ENCODE data around the gene CRNN.

CRNN gene

DNA sequence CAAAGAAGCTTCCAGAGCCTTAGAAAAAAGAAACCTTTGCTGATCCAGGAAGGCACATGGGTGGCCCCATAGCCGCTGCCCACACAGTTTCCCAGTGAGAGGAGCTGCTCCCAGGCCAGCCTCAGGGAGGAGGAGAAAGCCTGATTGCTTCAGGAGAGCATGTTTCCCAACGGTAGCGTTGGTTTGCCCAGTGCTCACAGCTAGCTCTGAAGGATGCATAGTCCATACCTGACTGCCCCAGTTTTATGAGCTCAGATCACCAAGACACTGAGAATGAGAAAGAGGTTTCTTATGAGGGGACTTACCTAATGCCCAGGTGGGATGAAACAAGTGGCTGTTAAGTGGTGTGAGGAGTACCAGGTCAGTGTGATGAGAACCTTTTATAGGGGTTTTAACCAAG lies at the start of gene CRNN:
CRNN (minus strand) TSS at position 355 of the 400 bp plus-strand sequence. CDS start 2,030 bp downstream, outside the sequence.
- Mint-ChIP-seq H3K36me3 (ENCODE audit: low read depth) (no peaks in the 10 kb centered on the region), H3K4me1 (ENCODE audit: low read depth) (no peaks in the 10 kb centered on the region), H3K27me3 (ENCODE audit: low read depth) (peaks cover 5% of the 10 kb centered on the region), H3K4me3 (no peak within 1 kb of the TSS), H3K27ac (no peak within 1 kb of the TSS), H3K9me3 (no peaks in the 10 kb centered on the region)
- no peak for DNase-seq (ENCODE audit: low spot score)

DNA sequence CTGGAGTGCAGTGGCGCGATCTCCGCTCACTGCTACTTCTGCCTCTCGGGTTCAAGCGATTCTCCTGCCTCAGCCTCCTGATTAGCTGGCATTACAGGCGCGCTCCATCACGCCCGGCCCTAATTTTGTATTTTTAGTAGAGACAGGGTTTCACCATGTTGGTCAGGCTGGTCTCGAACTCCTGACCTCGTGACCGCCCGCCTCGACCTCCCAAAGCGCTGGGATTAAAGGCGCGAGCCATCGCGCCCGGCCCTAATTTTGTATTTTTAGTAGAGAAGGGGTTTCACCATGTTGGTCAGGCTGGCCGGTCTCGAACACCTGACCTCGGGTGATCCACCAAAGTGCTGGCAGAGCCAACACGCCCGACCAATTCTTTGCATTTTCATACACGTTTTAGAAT lies 48.6 kb upstream of the CRNN start:
- H3K9me3 Mint-ChIP-seq = peaks cover 5% of the 10 kb centered on the region
- no peak for DNase-seq (ENCODE audit: low spot score)
- H3K27ac Mint-ChIP-seq = no peak overlapping the region

DNA sequence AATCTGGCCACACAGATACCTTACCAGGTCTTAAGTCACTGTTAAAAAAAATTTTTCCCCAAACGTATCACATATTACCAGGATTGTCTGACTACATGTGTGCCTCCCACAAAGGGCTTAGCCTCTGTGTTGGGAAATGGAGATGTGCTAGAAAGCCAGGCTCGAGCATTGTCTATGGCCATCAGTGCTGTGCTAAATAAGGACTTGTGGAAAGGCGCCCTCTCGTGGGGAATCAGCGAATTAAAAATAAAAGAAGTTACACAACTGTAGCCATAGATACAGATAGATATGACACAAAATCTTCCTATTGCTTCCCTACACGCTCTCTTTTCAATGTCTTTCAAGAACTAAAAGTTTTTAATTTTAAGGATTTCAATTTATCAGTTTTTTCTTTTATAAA lies 47.5 kb upstream of the CRNN start:
- no peak overlapping the region for H3K27ac Mint-ChIP-seq
- DNase-seq (ENCODE audit: low spot score) = peak; percentile 25
- peaks cover 23% of the 10 kb centered on the region for H3K4me1 Mint-ChIP-seq (ENCODE audit: low read depth)
- H3K27me3 Mint-ChIP-seq (ENCODE audit: low read depth) = peaks cover 11% of the 10 kb centered on the region
- H3K4me3 Mint-ChIP-seq = peak overlapping the region; percentile 56
- H3K36me3 Mint-ChIP-seq (ENCODE audit: low read depth) = no peaks in the 10 kb centered on the region
- peaks cover 5% of the 10 kb centered on the region for H3K9me3 Mint-ChIP-seq

More for the DNA sequence above, 48.6 kb upstream of the CRNN start:
- H3K4me1 Mint-ChIP-seq (ENCODE audit: low read depth) = peaks cover 23% of the 10 kb centered on the region
- no peaks in the 10 kb centered on the region for H3K36me3 Mint-ChIP-seq (ENCODE audit: low read depth)
- H3K4me3 Mint-ChIP-seq = no peak overlapping the region
- H3K27me3 Mint-ChIP-seq (ENCODE audit: low read depth) = peaks cover 14% of the 10 kb centered on the region

DNA sequence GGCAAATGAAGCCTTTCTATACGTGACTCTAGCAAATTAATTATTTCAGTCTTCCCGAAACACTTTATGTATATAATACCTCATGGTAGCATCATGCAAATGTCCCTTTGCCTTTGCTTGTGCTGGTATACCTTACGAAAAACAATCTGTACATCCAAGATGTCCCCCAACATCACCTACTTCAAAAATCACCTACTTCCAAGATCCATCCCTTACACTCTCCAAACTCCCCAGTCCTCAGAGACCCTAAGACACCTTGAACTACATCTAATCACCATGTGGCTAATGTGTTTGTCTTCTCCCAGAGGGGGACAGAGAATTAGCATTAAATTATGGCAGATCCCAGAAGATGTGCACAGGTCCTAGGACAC lies 46.5 kb upstream of the CRNN start:
- Mint-ChIP-seq H3K27me3 (ENCODE audit: low read depth) (peaks cover 9% of the 10 kb centered on the region), H3K4me3 (peak overlapping the region; percentile 23), H3K36me3 (ENCODE audit: low read depth) (no peaks in the 10 kb centered on the region), H3K27ac (no peak overlapping the region), H3K4me1 (ENCODE audit: low read depth) (peaks cover 23% of the 10 kb centered on the region), H3K9me3 (no peaks in the 10 kb centered on the region)
- no peak for DNase-seq (ENCODE audit: low spot score)

DNA sequence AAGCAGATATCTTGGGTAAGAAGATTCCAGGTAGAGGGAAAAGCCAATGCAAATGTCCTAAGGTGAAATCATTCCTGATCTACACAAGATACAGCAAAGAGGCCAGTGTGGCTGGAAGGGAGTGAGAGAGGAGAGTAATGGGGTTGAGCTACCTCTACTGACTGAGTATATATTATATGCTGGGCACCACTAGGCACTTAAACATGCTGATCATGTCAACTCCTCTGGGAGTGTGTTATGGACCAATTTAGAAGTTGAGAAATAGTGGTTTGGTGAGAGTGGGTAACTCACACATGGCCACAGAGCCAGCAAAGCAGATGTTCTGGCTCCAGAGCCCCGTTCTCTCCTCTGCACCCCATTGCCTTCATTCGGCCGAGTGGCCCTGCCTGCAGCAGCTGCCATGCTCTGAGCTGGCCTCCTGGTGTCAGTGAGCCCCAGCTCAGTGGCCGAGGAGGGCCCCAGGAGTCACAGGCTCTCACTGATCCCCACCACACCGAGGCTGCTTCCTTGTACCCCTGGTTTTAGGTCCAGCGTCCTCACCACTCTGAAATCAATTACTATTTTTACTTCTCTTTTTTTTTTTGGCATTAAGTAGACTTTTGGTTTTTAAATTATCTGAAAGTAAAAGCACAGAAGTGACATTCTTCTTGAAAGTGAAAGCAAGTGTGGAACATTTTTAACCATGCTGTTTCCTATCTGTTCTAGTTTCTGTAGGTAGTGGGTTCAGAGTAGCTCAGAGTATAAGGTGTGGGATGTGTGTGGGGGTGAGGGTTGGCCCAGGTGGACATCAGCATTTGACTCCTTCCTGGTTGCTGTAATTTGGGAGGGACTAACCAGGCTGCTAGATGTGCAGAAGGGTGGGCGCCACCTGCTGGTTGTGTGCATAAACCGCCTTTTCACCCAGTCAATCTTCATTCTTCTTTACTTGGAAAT lies 45.8 kb upstream of the CRNN start:
- peak; percentile 71 for DNase-seq (ENCODE audit: low spot score)
- Mint-ChIP-seq H3K4me3 (peak overlapping the region; percentile 51), H3K27me3 (ENCODE audit: low read depth) (peaks cover 9% of the 10 kb centered on the region), H3K4me1 (ENCODE audit: low read depth) (peaks cover 23% of the 10 kb centered on the region), H3K36me3 (ENCODE audit: low read depth) (no peaks in the 10 kb centered on the region), H3K27ac (peak overlapping the region; percentile 78), H3K9me3 (no peaks in the 10 kb centered on the region)

DNA sequence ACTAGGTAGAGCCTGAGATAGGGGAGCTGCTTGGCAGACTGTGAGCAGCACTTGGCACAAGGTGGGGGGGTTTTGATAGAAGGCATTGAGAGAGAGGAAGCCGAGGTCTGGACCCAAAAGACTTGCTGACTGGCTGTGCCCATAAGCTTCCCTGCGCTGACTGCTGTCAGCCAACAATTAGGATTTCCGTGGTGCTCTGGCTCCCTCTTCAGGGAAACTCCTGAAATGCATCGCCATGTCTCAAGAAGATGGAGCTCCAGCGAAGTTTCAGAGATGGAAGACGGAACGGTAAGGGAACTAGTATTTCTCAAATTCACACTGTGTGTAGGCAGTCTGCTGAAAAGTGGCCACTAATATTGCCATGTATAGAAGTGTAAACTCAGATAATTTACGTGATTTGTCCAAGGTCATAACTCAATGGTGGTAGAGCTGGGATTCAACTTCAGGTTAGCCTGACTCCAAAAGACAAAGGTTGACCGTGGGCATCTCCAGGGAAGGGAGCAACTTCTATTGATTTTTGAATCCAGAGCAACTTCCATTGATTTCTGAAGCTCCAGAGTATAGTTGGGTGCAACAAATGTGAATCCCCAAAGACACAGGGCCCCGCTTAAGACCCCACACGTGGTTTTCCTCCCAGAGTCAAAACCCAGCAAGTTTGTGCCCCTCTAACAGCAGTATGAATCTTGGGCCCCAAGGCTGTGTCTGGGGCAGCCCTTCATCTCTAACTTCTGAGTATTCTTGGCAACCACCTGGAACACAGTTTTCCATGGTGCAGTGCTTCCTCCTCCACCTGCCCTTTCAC lies 44.5 kb upstream of the CRNN start:
- H3K4me1 Mint-ChIP-seq (ENCODE audit: low read depth) = peaks cover 23% of the 10 kb centered on the region
- H3K4me3 Mint-ChIP-seq = no peak overlapping the region
- H3K36me3 Mint-ChIP-seq (ENCODE audit: low read depth) = no peaks in the 10 kb centered on the region
- peak; percentile 61 for DNase-seq (ENCODE audit: low spot score)
- H3K9me3 Mint-ChIP-seq = no peaks in the 10 kb centered on the region
- H3K27me3 Mint-ChIP-seq (ENCODE audit: low read depth) = peaks cover 11% of the 10 kb centered on the region
- peak overlapping the region; percentile 15 for H3K27ac Mint-ChIP-seq

DNA sequence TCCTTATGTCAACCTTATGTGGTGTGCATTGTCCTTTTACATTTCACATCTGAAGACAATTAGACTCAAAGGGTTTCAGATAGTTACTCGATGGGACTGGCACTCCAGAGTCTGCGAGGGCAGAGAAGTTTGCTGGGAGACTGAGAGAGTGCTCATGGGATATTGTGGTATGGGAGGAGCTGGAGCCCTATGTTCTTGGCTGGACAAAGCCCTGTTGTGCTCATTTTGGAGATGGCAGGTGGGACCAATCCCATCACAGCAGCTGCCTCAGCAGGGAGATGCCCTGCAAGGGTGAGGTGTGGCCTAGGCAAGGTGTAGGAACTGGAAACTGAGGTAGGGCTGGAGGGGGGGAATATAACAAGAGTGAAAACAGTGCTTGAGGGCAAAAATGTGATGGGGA lies 43.5 kb upstream of the CRNN start:
- Mint-ChIP-seq H3K36me3 (ENCODE audit: low read depth) (no peaks in the 10 kb centered on the region), H3K27me3 (ENCODE audit: low read depth) (peaks cover 19% of the 10 kb centered on the region), H3K27ac (no peak overlapping the region), H3K9me3 (no peaks in the 10 kb centered on the region), H3K4me1 (ENCODE audit: low read depth) (peaks cover 23% of the 10 kb centered on the region), H3K4me3 (no peak overlapping the region)
- no peak for DNase-seq (ENCODE audit: low spot score)

DNA sequence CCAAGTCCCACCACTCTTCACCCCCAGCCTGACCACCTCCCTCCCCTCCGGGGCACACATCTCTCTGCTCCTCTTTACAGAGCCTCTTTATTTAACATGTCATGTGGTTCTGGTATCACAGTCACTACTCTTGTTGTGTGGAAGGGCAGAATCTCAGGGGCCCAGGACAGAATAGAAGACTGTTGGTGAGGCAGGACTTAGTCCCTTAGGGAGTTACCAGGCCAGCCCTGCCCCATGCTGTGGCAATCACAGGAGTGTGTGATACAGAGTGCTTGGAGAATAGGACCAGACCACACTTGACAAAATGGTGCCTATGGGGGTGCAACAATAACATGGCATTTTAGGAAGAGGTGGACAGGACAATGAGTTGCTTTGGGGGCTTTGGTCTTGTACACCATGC lies 43.0 kb upstream of the CRNN start:
- DNase-seq (ENCODE audit: low spot score) = no peak
- Mint-ChIP-seq H3K27me3 (ENCODE audit: low read depth) (peaks cover 20% of the 10 kb centered on the region), H3K9me3 (no peaks in the 10 kb centered on the region), H3K4me1 (ENCODE audit: low read depth) (peaks cover 23% of the 10 kb centered on the region), H3K36me3 (ENCODE audit: low read depth) (no peaks in the 10 kb centered on the region), H3K27ac (no peak overlapping the region), H3K4me3 (no peak overlapping the region)

DNA sequence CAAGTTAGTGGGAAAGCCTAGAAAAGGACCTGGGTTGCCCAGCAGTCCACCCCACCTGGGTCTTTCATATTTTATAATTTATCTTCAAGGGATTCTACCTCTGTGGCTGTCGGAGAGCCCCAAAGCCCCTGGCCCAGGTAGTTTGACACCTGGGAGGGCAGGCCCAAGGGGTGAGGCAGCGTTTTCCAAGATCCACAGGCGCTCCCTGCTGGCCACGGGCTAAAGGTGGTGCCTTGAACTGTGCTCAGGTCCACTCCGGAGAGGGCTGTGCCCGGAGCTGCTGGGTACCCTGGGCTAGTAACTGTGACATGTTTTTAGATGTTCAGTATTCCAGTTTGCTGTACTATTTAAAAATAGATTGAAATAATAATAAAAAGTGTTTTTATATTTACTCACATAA lies 37.2 kb upstream of the CRNN start:
- no peak overlapping the region for H3K4me3 Mint-ChIP-seq
- no peaks in the 10 kb centered on the region for H3K9me3 Mint-ChIP-seq
- H3K36me3 Mint-ChIP-seq (ENCODE audit: low read depth) = no peaks in the 10 kb centered on the region
- H3K27ac Mint-ChIP-seq = no peak overlapping the region
- no peaks in the 10 kb centered on the region for H3K4me1 Mint-ChIP-seq (ENCODE audit: low read depth)
- H3K27me3 Mint-ChIP-seq (ENCODE audit: low read depth) = peaks cover 23% of the 10 kb centered on the region
- DNase-seq (ENCODE audit: low spot score) = no peak

DNA sequence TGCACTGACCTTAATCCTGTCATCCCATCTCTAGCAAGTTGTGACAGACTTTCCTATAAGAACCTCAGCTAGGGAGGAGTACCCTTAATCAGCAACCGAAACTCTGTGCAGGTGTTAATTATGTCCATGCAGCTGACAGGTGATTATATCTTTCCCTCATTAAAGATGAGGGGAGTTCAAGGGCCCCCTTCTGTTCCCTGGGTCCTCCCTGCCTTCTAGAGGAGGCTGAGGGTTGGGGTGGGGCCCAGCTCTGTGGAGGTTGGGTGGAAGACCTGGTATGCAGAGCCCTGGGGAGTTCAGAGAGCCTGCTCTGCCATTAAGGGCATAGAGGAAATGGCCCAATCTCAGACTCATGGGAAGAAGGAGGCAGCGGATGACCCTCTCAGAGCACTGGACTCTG lies 35.6 kb upstream of the CRNN start:
- no peaks in the 10 kb centered on the region for H3K36me3 Mint-ChIP-seq (ENCODE audit: low read depth)
- no peak for DNase-seq (ENCODE audit: low spot score)
- no peak overlapping the region for H3K4me3 Mint-ChIP-seq
- peaks cover 21% of the 10 kb centered on the region for H3K27me3 Mint-ChIP-seq (ENCODE audit: low read depth)
- H3K9me3 Mint-ChIP-seq = no peaks in the 10 kb centered on the region
- no peaks in the 10 kb centered on the region for H3K4me1 Mint-ChIP-seq (ENCODE audit: low read depth)
- H3K27ac Mint-ChIP-seq = no peak overlapping the region

DNA sequence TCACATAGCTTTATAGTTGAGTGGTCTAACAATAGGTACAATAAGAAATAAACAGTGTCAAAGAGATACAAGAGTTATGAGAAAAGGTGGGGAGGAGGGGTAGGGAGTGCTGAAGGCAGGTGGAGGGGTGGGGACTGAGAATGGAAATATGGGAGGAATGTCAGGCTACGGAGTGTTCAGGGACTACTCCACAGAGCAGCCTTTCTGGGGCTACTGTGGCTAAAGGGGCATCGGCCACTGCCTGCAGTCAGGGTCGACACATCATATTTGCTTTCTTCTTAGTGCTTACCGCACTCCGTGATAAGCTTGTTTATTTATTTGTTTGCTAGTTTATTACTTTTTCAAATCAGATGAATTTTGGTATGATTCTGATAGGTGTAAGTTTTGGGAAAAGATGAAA lies 34.4 kb upstream of the CRNN start:
- Mint-ChIP-seq H3K36me3 (ENCODE audit: low read depth) (no peaks in the 10 kb centered on the region), H3K4me3 (no peak overlapping the region), H3K4me1 (ENCODE audit: low read depth) (no peaks in the 10 kb centered on the region), H3K9me3 (no peaks in the 10 kb centered on the region), H3K27me3 (ENCODE audit: low read depth) (peaks cover 16% of the 10 kb centered on the region), H3K27ac (no peak overlapping the region)
- DNase-seq (ENCODE audit: low spot score) = no peak

DNA sequence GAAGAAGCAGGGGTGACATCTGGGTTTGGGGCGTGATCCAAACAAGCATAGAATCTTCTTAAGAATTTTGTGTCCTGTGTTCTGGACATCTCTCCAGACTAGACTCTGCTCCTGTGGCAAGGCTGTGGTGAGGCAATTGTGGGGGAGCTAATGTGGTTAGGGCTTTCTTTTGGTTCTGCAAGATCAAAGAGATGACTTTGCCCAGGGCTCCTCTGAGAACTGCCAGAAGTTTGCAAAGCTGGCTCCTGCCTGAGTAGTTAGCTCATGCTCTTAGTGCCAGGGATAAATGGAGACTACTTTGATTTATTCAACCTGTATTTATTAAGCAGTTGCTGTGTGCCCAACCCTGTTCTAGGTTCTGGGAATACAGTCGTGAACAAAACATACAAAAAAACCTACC lies 34.0 kb upstream of the CRNN start:
- Mint-ChIP-seq H3K9me3 (no peaks in the 10 kb centered on the region), H3K4me3 (no peak overlapping the region), H3K27me3 (ENCODE audit: low read depth) (peaks cover 13% of the 10 kb centered on the region), H3K4me1 (ENCODE audit: low read depth) (no peaks in the 10 kb centered on the region), H3K36me3 (ENCODE audit: low read depth) (no peaks in the 10 kb centered on the region), H3K27ac (no peak overlapping the region)
- DNase-seq (ENCODE audit: low spot score) = no peak

DNA sequence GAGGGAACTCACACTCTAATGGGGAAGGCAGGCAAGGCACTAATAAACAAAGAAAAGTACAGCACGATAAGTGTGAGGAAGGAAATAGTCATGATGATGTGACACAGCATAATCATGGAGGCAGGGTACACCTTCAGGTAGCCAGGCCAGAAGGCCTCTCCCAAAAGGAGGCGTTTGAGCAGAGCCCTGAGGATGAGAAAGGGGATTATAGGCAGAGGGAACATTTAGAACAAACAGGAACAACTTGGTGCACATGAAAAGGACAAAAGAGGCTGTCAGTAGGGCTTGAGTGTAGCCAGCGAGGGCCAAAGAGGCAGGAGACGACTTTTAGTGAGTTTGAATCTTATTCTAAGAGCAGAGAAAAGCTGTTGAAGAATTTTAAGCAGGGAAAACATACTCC lies 33.4 kb upstream of the CRNN start:
- Mint-ChIP-seq H3K4me1 (ENCODE audit: low read depth) (no peaks in the 10 kb centered on the region), H3K9me3 (no peaks in the 10 kb centered on the region), H3K27me3 (ENCODE audit: low read depth) (peaks cover 9% of the 10 kb centered on the region), H3K36me3 (ENCODE audit: low read depth) (no peaks in the 10 kb centered on the region), H3K27ac (no peak overlapping the region), H3K4me3 (no peak overlapping the region)
- DNase-seq (ENCODE audit: low spot score) = no peak

DNA sequence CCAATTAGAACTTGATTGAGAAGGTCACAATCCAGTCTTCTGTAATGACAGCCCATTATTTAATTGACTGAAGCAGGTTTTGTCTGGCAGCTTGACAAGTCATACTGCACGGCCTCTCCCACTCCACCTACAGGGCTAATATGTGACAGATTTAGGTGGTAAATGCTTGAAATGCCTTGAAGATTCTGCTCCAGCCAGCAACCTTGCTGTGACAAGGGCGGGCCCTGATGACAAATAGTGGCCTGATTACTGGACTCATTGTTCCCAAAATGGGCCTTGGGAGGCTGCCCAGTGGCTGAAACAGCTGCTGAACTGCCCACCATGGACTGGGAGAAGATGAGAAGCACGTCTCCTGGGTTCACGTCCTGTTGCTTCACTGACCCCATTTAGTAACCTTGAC lies 30.0 kb upstream of the CRNN start:
- no peak for DNase-seq (ENCODE audit: low spot score)
- H3K9me3 Mint-ChIP-seq = no peaks in the 10 kb centered on the region
- peaks cover 4% of the 10 kb centered on the region for H3K27me3 Mint-ChIP-seq (ENCODE audit: low read depth)
- no peaks in the 10 kb centered on the region for H3K36me3 Mint-ChIP-seq (ENCODE audit: low read depth)
- H3K27ac Mint-ChIP-seq = no peak overlapping the region
- H3K4me1 Mint-ChIP-seq (ENCODE audit: low read depth) = no peaks in the 10 kb centered on the region
- H3K4me3 Mint-ChIP-seq = no peak overlapping the region
